Measurements from ENCODE around the gene RAB24.
"Not testable (repeated sequence)": the region's sequence is repeated elsewhere in the genome, so short reads cannot be mapped to it uniquely, and the experiment has no call there.

Gene RAB24

DNA sequence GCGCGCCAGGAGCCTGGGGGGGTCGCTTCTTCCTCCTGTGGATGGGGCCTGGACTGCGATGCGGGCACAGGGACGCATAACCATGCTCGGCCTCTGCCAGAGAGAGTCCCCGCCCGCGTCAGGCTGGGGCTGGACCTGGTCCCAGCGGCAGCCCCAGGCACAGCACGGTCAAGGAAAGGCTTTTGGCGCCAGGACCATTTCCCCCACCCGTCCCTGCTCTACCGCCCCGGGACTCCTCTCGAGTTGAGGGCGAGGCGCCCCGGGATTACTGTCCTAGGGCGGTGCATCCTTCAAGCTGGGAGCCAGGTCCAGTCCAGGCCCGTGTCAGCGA is 7.8 kb upstream of the RAB24 start:
- DNase-seq (ENCODE audit: low read depth) = no peak

GRCh38 chr5:177310757-177311391 is 7.4 kb upstream of the RAB24 start:
- DNase-seq (ENCODE audit: low read depth) = no peak

- DNase-seq (ENCODE audit: low read depth) = no peak
Measured at GRCh38 chr5:177310332-177310731, 6.8 kb upstream of the RAB24 start.

- DNase-seq (ENCODE audit: low read depth) = peak; percentile 62
Measured at GRCh38 chr5:177309351-177310191, 6.1 kb upstream of the RAB24 start.

DNA sequence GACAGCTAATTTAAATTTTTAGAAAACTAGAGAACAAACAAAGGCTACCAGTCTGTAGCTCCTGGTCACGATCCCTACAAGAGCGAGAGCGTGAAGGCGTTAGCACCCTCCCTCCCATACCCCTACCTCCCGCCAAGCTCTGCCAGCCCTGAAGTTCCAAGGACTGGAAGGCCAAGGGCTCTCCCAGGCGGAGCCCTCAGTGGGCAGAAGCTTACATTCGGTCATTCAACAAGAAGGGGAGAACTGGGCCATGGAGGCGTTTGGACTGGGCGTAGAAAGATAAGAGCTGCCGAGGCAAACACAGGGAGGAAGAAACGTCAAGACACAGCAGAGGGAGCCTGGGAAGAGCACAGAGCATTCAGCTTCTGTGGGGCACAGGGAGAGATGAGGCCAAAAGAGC is 5.2 kb upstream of the RAB24 start:
- no peak for DNase-seq (ENCODE audit: low read depth)

GRCh38 chr5:177307544-177308363 is 4.2 kb upstream of the RAB24 start:
- DNase-seq (ENCODE audit: low read depth) = no peak

- DNase-seq (ENCODE audit: low read depth) = no peak
Measured at GRCh38 chr5:177306674-177307543, 3.4 kb upstream of the RAB24 start.

GRCh38 chr5:177306103-177306640 is 2.7 kb upstream of the RAB24 start:
- DNase-seq (ENCODE audit: low read depth) = not testable (repeated sequence)

GRCh38 chr5:177304392-177305119 is 1.0 kb upstream of the RAB24 start:
- DNase-seq (ENCODE audit: low read depth) = no peak

- no peak for DNase-seq (ENCODE audit: low read depth)
Measured at GRCh38 chr5:177303925-177304391, 439 bp upstream of the RAB24 start.

DNA sequence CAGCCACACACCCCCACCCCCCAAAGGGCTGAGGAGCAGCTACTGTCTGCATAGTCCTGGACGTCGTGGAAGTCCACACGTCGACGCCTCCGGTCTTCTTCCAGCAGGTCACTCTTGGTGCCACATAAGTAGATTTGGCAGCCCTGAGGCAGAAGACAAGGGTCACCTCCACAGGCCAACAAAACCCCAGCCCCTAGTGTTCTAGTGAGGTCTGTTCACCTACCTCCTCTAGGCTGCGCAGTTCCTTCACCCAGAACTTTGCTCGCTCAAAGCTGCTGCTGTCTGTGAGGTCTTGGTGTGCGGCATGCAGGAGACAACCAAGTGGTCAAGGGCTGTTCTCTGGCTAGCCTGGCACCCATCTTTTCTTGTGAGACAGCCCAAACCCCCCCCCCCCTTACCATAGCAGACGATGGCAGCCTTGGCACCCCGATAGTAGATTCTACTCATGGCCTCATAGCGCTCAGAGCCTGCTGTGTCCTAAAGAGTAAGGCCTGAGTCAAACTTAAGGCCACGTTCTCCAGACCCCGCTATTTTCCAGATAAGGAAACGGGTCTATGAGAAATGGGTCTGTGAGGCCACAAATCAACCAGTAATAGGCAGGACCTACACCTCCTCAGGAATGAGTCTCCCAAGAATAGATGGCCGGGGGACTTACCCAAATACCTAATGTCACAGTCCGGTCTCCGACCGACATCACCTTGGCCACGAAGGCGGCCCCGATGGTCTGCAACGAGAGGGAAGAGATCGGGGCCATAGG is 987 bp downstream of the RAB24 start:
- no peak for DNase-seq (ENCODE audit: low read depth)

DNA sequence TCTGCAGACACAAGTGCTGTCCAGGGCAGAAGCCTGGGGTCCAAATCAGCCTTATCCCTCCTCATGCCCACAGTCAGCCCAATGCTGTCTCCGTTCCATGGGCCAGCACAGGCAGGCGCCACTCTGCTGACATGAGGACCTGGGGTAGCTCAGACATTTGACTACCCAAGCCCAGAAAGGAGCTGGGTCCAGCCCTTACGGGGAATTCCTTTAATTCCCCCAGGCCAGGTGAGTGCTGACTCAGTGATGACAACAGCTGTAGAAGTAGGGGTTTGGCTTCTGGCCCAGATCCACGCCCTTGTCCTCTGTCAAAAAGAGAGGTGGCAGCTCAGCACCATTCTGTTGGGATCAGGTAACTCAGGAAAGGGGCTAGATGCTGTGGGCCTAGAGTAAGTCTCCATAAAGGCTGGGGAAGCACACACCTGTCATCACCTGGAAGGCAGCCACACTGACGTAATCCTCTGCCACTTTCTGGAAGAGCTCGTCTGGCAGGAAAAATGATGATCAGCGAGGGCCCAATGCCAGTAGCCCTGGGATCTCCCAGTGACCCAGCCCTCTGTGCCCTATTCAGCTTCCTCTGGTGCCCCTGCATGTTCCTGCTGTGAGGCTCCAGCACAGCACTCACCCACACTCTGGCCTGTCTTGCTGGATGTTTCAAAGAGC is 1.9 kb downstream of the RAB24 start:
- DNase-seq (ENCODE audit: low read depth) = no peak

DNA sequence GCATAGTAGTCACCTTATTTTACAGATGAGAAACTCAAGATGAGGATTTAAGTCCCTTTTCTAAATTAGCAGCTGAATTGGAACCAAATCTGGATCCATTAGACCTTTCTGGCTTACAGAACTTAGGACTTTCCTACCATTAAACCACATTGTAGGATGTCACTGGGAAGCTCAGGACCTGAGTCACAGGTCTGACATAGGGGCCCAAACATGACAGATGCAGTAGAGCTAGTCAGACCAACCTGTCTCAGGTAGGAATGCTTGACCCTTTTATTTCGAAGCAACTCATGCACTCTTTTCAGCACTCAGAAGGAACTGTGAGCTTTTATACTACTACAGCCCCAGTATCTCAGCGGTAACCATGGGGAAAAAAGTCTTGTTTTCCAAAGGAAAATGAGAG is 2.6 kb downstream of the RAB24 start:
- DNase-seq (ENCODE audit: low read depth) = no peak

DNA sequence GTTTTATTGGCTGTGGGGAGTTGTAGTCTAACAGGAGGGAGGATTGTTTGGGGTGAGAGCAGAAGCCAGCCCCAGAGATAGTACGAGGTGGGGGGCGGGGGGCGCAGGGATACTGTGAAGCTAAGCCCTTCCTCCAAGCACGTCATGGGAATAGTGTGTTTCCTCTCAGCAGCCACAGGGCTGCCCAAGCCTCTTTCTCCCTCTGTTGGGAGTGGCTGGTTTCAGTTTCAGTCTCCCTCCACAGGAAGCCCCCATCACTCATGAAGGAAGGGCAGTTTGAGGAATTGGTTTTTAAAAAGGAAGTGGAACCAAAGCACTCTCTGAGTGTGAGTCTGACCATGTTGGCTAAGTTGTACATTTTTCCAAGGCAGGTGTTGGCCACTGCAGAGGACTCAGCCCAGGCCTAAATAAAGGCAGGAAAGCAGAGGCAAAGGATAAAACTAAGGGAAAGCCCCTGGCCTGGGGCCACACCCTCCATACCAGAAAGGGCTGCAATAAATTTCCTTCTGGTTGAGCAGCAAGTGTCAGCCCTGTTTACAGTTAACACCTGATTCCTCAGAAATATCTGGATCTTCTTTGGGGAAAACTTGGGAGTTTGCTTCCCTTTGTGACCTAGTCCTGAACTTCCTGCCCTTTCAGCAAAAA is 3.2 kb downstream of the RAB24 start:
- no peak for DNase-seq (ENCODE audit: low read depth)

DNA sequence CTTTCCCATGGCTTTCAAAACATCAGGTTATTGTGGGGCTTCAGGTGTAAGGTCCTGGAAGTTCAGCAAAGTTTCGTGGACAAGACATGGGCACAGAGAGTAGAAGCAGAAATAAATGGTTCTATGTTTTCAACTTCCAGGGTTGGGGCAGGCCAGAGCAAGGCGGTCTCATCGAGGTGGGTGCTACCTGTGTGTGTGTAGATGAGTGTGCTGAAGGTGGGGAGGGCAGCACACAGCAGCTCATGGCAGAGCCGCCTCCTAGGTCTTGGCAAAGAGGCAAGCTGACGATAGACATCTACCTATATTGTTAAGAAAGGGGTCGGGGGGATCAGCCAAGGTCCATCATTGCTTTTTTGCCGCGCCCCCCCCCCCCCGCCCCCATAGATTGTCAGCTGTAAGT is 3.8 kb downstream of the RAB24 start:
- no peak for DNase-seq (ENCODE audit: low read depth)

GRCh38 chr5:177297922-177298321 is 5.6 kb downstream of the RAB24 start:
- no peak for DNase-seq (ENCODE audit: low read depth)

DNA sequence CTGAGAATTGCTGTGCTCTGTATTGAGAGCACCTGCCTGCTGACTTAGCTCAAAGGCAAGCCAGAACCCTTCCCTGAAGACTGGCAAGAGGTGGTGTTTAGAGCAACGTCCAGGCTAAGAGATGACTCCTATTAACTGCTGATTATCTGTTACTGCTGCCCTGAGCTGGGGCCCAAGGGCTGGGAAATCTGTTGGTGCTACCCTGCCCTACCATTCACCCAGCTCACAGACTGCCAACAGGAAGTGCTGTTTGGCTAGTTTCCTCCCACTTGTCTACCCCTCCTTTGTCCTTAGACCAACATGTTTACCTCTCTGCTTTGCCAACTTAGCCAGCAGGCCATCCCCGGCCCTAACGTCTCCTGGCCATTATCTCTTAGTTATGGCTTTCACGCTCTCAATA is 6.9 kb downstream of the RAB24 start:
- no peak for DNase-seq (ENCODE audit: low read depth)

- DNase-seq (ENCODE audit: low read depth) = no peak
Measured at GRCh38 chr5:177295924-177296323, 7.6 kb downstream of the RAB24 start.

GRCh38 chr5:177294632-177295031 is 8.9 kb downstream of the RAB24 start:
- no peak for DNase-seq (ENCODE audit: low read depth)

Data from activated T-cell treated with anti-CD3 and anti-CD28 coated beads for 24 hours (primary cell).